Hepatocyte (in vitro differentiated cells): ENCODE measurements around the gene ZNF519.

Experiments used
- CTCF ChIP-seq: fragments of 200-600 bp; sonication (generic); IDR thresholded peaks from 2 replicates; pipeline ENCODE4 v1.5.1; 2016; ENCODE audit warnings: antibody characterized with exemption, mild to moderate bottlenecking; ENCODE audit not compliant: poor library complexity
- EZH2 ChIP-seq: fragments of 200-600 bp; sonication (generic); IDR thresholded peaks from 2 replicates; pipeline ENCODE4 v1.6.1; 2016; ENCODE audit warnings: antibody characterized with exemption, mild to moderate bottlenecking, borderline replicate concordance

GRCh38 chr18:14085770-14086457 is 46.3 kb downstream of the ZNF519 start:
- TF ChIP-seq CTCF (no peak), EZH2 (no peak)
